Measurements from ENCODE around the gene ST3GAL5.
A peak's percentile ranks its signal among the peaks of the same experiment; 100 is the strongest.
"Not testable (repeated sequence)": the region's sequence is repeated elsewhere in the genome, so short reads cannot be mapped to it uniquely, and the experiment has no call there.

Gene ST3GAL5

DNA sequence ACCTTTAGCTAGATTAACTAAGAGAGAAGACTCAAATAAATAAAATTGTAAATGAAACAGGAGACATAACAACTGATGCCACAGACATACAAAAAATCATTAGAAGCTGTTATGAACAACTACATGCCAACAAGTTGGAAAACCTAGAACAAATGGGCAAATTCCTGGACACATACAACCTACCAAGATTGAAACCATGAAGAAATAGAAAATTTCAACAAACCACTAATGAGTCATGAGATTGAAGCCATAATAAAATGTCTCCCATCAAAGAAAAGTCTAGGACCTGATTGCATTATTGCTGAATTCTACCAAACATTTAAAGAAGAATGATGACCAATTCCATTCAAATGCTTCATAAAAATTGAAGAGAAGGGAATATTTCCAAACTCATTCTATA, 54.3 kb downstream of the ST3GAL5 start:
- no peak for DNase-seq (ENCODE audit: low read depth in 2 of 2)

DNA sequence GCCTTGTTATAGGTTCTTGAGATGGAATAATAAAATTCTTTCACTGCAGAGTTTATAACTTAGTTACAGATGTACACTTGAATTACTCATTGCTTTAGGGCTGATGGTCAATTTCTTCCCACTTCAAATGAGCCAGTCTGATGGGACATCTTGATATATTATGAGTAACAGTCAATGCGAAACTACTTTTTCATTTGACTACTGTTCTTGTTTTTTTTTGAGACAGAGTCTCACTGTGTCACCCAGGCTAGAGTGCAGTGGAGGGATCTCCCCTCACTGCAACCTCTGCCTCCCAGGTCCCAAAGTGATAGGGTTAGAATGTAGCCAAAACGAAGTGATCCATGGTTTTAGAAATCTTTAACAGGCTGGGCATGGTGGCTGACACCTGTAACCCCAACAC, 57.1 kb downstream of the ST3GAL5 start:
- DNase-seq (ENCODE audit: low read depth in 2 of 2), result no peak

DNA sequence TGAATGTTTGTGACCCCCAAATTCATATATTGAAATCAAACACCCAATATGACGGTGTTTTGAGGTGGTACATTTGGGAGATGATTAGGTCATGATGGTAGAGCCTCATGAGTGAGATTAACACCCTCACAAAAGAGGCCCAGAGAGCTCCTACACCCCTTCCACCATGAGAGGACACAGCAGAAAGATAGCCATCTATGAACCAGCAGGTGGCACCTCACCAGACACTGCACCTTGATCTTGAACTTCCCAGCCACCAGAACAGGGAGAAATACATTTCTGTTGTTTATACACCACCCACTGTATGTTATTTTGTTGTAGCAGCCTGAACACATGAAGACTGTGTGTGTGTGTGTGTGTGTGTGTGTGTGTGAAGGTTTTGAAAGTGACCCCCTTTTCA, 58.1 kb downstream of the ST3GAL5 start:
- no peak for DNase-seq (ENCODE audit: low read depth in 2 of 2)

DNA sequence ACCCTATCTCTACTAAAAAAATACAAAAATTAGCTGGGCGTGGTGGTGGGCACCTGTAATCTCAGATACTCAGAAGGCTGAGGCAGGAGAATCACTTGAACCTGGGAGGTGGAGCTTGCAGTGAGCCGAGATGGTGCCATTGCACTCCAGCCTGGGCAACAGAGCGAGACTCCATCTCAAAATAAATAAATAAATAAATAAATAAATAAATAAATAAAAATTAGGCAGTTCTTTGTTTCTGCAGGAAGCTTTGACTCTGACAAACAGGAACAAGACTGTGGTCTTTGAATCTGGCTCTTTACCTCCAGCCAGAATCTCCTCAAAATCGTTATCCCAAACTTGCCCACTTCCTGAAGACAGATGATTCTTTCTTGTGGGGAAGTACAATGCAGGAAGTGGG, 59.4 kb downstream of the ST3GAL5 start:
- DNase-seq (ENCODE audit: low read depth in 2 of 2), result not testable (repeated sequence)

DNA sequence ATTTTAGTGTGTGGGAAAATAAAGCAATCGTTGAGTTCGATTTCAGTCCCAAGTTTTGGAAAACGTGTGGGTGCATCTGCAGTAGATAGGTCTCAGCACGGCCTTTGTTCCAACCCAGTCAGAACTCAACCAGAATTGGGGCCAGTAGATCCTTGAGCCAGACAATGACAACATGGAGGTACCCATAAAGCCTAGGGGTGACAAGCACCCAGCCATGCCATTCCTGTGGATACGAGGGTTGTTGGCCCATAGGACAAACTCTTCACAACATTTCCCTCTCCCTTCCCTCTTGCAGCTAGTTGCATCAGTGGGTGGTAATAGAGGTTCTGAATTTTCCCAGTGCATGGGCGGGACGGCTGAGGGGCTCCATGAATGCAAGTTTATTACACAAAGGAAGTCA, 60.1 kb downstream of the ST3GAL5 start:
- DNase-seq (ENCODE audit: low read depth in 2 of 2), result no peak

DNA sequence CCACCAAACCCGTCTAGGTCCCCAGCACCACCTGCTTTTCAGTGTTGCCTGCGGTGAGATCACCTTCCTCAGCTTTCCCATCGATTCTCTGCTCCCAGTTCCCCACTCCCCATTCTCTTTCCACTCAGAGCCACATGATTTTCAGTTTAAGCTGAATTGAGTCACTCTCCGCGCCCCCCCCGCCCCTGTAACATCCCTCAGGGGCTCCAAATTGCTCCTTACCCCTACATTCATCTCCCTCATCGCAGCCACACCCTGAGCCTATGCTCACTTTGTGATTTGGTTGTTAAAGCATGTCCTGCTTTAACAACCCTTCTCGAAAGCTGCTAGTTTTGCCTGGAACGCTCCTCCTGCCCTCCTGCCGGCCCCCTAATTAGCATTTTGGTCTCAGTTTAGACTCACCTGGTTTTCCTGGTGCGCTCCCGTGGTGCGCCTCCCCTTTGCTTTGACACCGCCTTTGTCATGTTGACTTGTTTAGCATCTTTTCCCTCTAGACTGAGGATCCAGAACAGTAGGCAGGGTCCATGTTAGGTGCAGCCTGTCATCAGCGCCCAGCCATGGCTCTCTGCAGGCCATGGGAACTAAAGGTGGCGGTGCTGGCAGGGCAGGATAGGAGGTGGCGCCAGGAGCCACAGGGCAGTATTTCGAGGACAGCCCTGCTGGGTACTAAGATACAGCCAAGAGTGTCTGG, 60.8 kb downstream of the ST3GAL5 start:
- DNase-seq (ENCODE audit: low read depth in 2 of 2), result no peak

DNA sequence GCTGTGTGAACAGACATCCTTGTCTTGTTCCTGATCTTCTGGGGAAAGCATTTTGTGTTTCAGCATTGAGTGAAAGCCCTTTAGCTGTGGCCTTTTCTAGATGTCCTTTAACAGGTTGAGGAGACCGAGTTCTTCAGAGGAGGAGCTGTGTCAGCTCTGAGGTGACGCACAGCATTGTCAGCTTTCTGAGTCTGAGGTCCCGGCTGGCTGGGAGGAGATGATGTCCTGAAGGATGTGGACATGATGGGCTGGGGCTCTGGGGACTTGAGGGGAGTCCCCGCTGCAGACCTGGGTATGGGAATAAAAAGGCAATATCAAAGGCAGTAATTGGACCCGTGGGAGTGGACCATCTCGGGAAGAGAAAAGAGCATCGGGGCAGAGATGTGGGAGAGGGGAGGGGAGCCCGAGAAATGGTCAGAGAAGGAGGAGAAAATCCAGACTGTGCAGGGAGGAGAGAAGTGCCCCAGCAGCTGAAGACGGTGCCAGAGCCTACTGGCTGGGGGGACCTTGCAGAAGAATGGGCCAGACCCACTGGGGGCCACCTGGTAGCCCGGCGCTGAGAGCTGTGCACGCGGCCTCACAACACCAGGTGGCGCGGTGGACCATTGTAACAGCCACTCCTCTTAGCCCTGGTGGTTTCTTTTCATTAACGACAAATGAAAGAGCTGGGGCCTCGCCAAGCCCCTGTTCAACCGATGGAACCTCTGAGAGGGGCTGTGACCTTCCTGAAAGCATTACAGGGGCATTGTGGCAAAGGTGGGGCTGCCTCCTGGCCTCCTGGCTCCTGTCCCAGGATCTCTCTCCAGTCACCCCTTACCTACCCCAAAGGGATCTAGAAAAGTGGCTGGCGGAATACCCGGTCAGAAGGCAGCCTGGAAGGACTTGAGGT, 61.6 kb downstream of the ST3GAL5 start:
- peak; percentile 58 to 74 for DNase-seq (ENCODE audit: low read depth in 2 of 2)

DNA sequence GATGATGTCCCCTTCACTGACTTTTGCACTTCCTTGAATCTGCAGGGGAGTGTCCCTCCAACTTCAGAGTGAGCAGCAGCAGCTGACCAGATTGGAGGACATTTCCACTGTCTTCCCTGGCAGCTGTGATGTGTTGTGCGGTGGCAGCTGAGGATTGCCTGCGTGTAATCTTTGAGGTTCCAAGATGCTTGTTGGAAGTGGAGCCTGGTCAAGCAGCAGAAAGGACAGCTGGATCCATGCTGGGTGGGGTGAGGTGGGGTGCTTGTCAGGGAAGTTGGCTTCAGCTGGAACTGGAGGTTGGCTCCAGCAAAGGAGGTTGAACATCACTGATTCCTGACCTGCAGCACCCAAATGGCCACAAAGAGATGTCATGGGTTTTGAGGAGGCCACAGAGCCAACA, 64.8 kb downstream of the ST3GAL5 start:
- DNase-seq (ENCODE audit: low read depth in 2 of 2), result no peak

DNA sequence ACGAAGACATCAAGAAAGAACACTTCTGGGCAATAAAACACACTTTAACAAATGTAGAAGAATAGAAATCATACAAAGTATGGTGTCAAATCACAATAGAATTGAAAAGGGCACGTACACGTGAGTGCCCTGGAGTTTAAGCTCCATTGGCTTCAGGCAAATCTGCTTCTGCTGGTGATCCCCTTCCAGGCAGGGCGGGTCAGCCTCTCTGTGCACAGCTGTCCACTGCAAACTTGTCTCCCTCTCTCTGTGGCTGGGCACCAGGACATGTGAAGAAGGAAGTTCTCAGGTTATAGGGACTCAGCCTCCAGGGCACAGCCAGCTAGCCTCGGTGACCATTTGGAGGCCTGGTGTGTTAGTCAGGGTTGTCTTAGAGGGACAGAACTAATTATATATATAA, 66.0 kb downstream of the ST3GAL5 start:
- no peak for DNase-seq (ENCODE audit: low read depth in 2 of 2)

DNA sequence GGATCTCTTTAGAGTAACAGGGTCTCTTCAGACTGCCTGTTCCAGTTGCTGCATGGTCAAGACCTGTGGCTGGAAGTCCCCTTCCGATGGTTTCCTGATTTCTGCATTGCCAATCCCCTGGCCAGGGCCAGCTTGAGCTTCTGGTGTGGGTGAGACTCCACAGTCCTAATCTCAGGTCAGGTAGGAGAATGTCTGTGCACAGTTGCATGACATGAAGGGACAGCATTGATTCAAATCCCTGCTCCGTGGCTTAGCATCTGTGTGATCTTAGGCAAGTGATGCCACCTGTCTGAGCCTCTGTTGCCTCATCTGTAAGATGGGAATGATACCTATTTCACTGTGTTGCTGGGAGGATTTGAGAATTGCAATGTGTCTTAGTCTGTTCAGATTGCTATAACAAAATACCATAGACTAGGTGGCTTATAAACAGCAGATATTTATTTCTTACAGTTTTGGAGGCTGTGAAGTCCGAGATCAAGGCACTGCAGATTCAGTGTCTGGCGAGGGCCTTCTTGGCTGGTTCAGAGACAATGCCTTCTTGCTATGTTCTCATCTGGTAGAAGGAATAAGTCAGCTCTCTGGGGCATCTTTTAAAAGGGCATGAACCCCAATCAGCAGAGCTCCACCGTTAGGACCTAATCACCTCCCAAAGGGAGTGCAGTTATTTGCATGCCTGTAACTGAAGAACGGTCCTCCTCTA, 68.8 kb downstream of the ST3GAL5 start:
- no peak for DNase-seq (ENCODE audit: low read depth in 2 of 2)

DNA sequence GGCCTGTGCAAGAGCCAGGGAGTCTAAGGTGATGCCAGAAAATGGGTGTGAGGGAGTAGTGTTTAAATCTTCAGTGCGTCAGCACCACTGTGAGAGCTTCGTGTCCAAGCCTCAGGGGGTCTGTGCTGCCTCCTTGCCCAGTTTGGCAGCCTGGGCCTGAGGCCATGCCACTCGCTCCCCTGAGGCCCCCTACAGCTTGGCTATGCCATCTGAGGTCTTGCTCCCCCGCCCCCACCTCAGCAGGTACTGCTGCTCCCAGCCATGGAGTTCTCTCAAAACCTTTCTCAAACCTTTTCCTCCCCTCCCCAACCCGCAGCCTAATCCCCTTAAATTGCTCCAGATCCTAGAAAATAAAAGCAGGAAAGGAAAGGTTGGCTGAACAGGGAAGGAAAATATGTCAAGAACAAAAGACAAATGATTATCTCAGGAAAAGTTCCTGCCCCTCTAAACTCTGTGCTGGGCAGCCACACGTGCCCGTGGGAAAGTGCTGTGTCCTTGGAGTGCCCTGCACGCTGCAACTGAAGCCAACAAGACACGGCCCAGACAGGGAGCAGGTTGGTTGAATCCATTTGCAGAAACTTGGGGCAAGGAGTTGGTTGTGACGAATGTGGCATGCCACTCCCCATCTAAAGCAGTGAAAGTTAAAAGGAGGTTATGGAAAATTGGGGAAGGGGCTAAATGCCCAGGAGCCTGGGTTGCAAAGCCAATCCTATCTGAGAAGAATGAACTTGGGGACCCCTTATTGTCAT, 73.8 kb downstream of the ST3GAL5 start:
- no peak for DNase-seq (ENCODE audit: low read depth in 2 of 2)

DNA sequence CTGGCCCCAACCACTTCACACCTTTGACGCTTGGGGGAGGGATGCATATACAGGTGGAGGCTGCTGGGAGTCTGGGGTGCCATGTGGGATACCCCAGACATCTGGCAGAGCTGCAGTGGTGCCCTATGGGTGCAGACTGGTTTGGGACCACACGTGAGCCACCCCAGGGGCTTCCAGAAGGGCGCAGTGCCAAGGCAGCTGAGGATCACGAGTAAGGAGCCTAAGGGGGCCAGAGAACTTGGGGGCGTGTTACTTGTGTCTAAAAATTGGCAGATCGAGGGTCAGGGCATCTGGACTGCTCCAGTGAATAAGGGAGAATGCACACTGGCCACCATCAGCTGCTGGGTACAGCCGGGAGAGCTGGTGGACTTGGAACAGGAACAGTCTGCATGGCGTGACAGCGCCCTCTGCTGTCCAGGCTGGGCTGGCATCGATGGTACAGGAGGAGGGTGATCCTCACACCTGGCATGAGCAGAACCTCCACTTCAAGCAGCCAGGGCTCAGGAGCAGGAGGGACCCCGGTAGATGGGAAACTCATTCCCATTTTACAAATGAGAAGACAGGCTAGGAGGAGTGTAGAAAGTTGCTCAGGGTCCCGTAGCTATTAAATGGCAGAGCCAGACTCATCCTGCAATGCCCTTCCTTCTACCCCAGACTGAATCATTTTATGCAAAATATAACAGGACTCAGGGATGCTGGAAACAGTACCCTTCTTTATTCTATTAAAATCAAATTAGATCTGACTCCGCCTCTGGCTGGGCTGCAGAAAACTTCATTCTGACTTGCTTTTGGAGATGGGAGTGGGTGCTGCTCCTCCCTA, 74.6 kb downstream of the ST3GAL5 start:
- peak; percentile 53 to 81 for DNase-seq (ENCODE audit: low read depth in 2 of 2)

DNA sequence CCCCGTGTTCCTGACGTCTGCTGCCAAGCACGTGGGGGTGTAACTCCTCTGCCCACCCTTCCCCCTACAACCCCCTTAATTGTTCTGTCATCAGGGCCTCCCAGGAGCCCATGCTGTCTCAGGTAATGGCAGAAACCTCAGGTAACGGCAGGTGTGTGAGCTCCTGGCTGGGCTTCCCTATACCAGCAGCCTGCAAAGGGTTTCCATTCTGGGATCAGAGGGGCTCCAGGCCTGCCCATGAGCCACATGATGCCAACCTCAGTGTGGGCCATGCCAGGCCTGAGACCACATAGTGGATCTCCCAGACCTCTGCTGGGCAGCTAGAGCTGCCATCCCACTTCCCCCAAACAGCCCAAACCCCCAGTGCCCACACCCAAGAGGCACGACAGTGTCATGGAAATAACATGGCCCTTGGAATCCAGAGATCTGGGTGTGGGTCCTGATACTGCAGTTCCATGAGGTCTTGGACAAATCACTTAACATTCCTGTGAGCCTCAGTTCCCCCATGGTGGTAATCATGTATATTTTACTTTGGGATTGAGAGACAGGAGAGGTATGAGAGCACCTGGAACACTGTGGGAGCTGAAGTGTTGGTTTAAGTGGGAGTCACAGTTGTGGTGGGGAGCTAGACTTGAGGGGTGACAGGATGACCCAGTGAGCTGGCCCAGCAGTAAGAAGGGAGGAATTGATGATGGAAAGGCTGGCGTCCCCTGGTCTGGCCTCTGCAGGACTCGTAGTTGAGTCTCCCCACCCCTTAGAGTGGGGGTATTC, 75.4 kb downstream of the ST3GAL5 start:
- no peak for DNase-seq (ENCODE audit: low read depth in 2 of 2)

DNA sequence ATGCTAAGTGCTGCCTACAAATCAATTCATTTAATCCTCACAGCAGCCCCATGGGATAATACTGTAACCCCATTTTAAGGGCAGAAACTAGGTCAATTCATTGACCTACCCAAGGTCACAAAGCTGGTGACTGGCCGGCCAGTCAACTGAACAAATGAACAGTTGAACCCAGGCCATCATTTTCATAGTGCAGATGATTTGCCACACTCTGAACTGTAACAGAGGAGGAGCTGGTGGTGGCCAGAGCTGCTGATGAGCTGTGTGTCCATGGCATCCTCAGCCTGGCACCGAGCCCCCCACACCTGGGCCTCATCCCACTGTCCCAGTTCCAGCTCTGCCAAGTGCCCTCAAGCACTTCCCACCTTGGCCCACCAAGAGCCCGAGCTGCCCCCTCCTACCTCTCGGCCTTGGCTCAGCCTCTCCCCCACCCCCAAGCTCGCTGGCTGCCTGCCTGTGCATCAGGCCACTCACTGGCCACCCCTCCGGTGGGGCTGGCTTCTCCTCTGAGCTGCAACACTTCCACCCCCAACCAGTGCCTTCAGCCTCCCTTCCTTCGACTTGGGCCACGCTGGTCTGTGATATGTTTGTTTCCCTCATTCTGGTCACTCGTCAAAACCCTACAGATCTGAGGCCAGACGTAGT, 76.6 kb downstream of the ST3GAL5 start:
- no peak for DNase-seq (ENCODE audit: low read depth in 2 of 2)

DNA sequence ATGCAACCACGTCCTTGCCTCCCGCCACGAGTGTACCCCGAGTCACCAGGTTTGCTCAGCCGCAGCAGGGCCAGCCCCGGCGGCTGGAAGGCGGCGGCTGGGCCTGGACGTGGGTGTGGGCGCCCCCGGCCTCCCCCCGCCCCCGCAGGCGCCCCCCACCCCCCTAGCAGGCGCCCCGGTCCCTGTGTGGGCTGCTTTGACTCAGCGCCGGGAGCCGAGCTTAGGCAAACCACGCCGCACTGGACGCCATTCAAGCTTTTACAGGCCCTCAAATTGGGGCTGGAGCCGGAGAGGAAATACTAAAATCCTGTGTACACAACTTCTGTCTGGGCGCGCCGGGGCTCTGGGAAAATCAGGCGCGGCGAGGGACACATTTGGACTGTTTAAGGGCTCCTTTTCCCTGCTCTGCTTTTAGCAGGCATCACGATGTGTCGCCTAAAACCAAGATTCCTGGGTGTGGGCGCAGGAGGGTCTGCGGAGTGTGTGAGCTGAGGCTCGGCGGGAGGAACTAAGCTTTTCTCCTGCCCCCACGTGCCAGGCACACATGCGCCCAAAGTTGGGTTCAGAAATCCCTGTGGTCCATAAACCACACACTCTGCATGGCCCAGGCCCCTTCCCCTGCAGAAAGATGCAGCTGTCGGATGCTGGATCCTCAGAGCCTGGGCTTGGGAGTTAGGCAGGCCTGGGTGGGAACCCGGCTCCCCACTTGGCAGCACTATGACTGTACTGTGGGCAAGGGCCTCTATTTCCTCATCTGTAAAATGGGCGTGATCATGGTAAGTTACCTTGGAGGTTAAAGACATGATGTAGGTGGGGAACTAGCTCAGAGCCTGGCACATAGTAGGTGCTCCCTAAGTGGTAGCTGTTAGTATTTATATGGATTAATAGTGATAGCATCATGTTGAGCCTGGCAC, 77.4 kb downstream of the ST3GAL5 start:
- DNase-seq (ENCODE audit: low read depth in 2 of 2), result no peak

DNA sequence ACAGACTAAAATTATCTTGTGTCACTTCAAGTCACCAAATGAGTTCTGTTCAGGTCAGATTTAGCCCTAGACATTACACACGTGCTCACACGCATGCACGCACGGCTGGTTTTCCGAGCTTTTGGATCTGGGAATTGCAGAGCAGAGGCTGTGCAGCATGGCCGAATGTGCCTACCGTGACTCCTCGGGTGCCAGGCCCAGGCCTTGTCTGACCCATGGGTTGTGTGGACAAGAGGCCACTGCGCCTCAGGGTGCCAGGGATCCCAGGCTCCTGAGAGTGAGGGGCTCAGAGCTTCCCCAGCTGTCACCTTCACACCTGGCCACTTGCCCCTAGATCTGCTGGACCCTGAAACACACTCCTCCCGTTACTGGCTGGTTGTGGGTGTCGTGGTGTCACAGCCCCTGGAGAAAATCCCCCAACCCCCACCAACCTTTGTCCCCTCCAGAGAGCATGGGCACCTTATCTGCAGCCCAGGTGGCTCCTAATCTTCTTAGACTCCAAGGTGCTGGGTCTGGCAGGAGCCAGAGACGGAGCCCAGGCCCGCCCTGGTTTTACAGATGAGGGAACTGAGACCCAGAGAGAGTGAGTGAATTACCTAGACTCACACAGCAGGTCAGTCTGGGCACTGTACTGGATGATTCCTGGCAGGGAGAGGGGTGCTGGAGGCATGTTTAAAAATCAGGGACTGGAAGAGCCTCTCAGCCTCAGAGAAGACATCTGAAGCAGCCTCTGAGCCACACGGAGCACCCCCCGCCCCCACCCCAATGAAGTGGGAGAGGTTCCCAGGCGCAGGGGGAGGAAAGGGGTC, 78.2 kb downstream of the ST3GAL5 start:
- no peak for DNase-seq (ENCODE audit: low read depth in 2 of 2)

DNA sequence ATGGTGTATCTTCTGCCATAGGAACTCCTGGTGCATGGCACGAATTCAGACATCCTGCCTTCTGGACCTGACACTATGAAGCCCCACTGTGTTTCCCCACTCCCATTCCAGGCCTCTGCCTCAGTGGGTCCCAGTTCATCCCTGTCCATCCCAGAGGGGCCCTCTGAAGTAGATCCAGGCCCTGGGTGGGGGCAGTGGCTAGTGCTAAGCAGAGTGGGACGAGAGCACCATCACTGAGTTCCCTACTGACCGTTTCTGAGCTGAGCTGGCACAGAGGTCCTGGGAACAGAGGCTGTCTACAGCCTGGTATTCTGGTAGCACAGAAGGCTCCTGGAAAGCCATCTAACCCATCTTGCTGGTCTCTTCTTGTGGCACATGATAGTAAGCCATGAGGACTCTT, 81.0 kb downstream of the ST3GAL5 start:
- DNase-seq (ENCODE audit: low read depth in 2 of 2), result no peak

All from stimulated activated CD4-positive, alpha-beta T cell treated with anti-CD3 and anti-CD28 coated beads, Interleukin-12 subunit alpha, Interleukin-12 subunit beta, amount 100 ng/mL, for 24 hours (primary cell).